Upper lobe of left lung (tissue), 4 donors: ENCODE data around the gene SLC17A9.

Experiments
- CTCF ChIP-seq, 6 experiments: fragments of 450-650 bp in 4 of 6; fragments of 200-600 bp in 2 of 6; sonication (generic) in 2 of 6; IDR thresholded peaks; one replicate each; pipeline ENCODE4 v1.5.1; 2016 to 2019; ENCODE audit warnings: antibody characterized with exemption in 6 of 6
- EP300 ChIP-seq, 4 donors: sonication (generic); formaldehyde crosslinking; IDR thresholded peaks; one replicate each; pipeline ENCODE4 v1.5.1; 2017; ENCODE audit warnings: antibody characterized with exemption in 4 of 4, control low read depth in 2 of 4
- POLR2A ChIP-seq, 4 donors: fragments of 450-650 bp; IDR thresholded peaks; one replicate each; pipeline ENCODE4 v1.5.1; 2016 to 2017; ENCODE audit warnings: antibody characterized with exemption in 4 of 4, mild to moderate bottlenecking in 2 of 4

GRCh38 chr20:62985444-62985778, 32.9 kb downstream of the SLC17A9 start:
- TF ChIP-seq POLR2A (IDR thresholded peaks at IDR 0.05) (no peak), CTCF (IDR thresholded peaks at IDR 0.05) (no peak), EP300 (IDR thresholded peaks at IDR 0.05) (no peak)
